HUES6 (cell line): ENCODE measurements around the gene AKR1C4.
"Not testable (repeated sequence)": the region's sequence is repeated elsewhere in the genome, so short reads cannot be mapped to it uniquely, and the experiment has no call there.

Experiments used
- H3K27ac ChIP-seq: 2 replicates; pipeline ENCODE4 v1.7.0; 2013; ENCODE audit warnings: low read depth, mild to moderate bottlenecking, low read length, inconsistent platforms
- H3K27me3 ChIP-seq: 2 replicates; pipeline ENCODE4 v1.6.1; 2013; ENCODE audit warnings: low read length; ENCODE audit not compliant: control insufficient read depth, insufficient read depth
- H3K36me3 ChIP-seq: 2 replicates; pipeline ENCODE4 v1.6.1; 2013; ENCODE audit warnings: low read length; ENCODE audit not compliant: control insufficient read depth, insufficient read depth
- H3K4me1 ChIP-seq: 2 replicates; pipeline ENCODE4 v1.6.1; 2013; ENCODE audit warnings: low read length; ENCODE audit not compliant: control insufficient read depth, insufficient read depth
- H3K4me3 ChIP-seq: 2 replicates; pipeline ENCODE4 v1.5.1; 2013; ENCODE audit warnings: low read depth, low read length
- H3K9ac ChIP-seq: one replicate; pipeline ENCODE4 v1.6.1; 2013; ENCODE audit warnings: mild to moderate bottlenecking, low read length
- H3K9me3 ChIP-seq: 2 replicates; pipeline ENCODE4 v1.6.1; 2013; ENCODE audit warnings: low read depth, low read length; ENCODE audit not compliant: control insufficient read depth, insufficient read depth

The AKR1C4 gene

GRCh38 chr10:5168897-5169420, 27.7 kb upstream of the AKR1C4 start:
- Histone ChIP-seq H3K27me3 (no peaks in the 10 kb centered on the region), H3K4me3 (no peak overlapping the region), H3K9me3 (peaks cover 39% of the 10 kb centered on the region), H3K27ac (no peak overlapping the region), H3K4me1 (no peaks in the 10 kb centered on the region), H3K36me3 (no peaks in the 10 kb centered on the region), H3K9ac (no peak overlapping the region)

- H3K4me3 ChIP-seq, H3K36me3 ChIP-seq: not testable (repeated sequence)
Measured at GRCh38 chr10:5175581-5175980, 21.1 kb upstream of the AKR1C4 start.

GRCh38 chr10:5180503-5180902, 16.1 kb upstream of the AKR1C4 start:
- H3K27me3 ChIP-seq, H3K9me3 ChIP-seq, H3K9ac ChIP-seq: not testable (repeated sequence)

More at GRCh38 chr10:5175581-5175980, 21.1 kb upstream of the AKR1C4 start:
- not testable (repeated sequence) for H3K4me1 ChIP-seq, H3K9ac ChIP-seq, H3K27me3 ChIP-seq, H3K27ac ChIP-seq, H3K9me3 ChIP-seq

GRCh38 chr10:5183923-5184322, 12.7 kb upstream of the AKR1C4 start:
- H3K4me1 ChIP-seq, result no peaks in the 10 kb centered on the region; the same call in 1 of the 2 replicates
- H3K9me3 ChIP-seq, result no peaks in the 10 kb centered on the region
- H3K9ac ChIP-seq, result no peak overlapping the region
- H3K27ac ChIP-seq, result no peak overlapping the region
- no peaks in the 10 kb centered on the region for H3K27me3 ChIP-seq
- no peak overlapping the region for H3K4me3 ChIP-seq
- no peaks in the 10 kb centered on the region for H3K36me3 ChIP-seq

More at GRCh38 chr10:5180503-5180902, 16.1 kb upstream of the AKR1C4 start:
- not testable (repeated sequence) for H3K36me3 ChIP-seq, H3K27ac ChIP-seq, H3K4me3 ChIP-seq, H3K4me1 ChIP-seq

GRCh38 chr10:5184987-5185775, 11.5 kb upstream of the AKR1C4 start, which contains the start of gene AKR1C8:
AKR1C8 (minus strand) TSS chr10:5185150; CDS start chr10:5185104, 46 bp downstream.
- no peak within 1 kb of the TSS for H3K27ac ChIP-seq
- no peaks in the 10 kb centered on the region for H3K9me3 ChIP-seq
- no peak within 1 kb of the TSS for H3K9ac ChIP-seq
- H3K4me1 ChIP-seq, result no peaks in the 10 kb centered on the region; the same call in 1 of the 2 replicates
- H3K27me3 ChIP-seq, result no peaks in the 10 kb centered on the region
- H3K4me3 ChIP-seq, result no peak within 1 kb of the TSS
- H3K36me3 ChIP-seq, result no peaks in the 10 kb centered on the region

- no peaks in the 10 kb centered on the region for H3K27me3 ChIP-seq
- H3K4me3 ChIP-seq, result no peak overlapping the region
- H3K27ac ChIP-seq, result no peak overlapping the region
- no peak overlapping the region for H3K9ac ChIP-seq
- no peaks in the 10 kb centered on the region for H3K9me3 ChIP-seq
- H3K4me1 ChIP-seq, result no peaks in the 10 kb centered on the region; the same call in 1 of the 2 replicates
- no peaks in the 10 kb centered on the region for H3K36me3 ChIP-seq
Measured at GRCh38 chr10:5187867-5188266, 8.8 kb upstream of the AKR1C4 start.

GRCh38 chr10:5188358-5188757, 8.3 kb upstream of the AKR1C4 start:
- Histone ChIP-seq H3K27me3 (no peaks in the 10 kb centered on the region), H3K9me3 (no peaks in the 10 kb centered on the region)

GRCh38 chr10:5194431-5194830, 2.2 kb upstream of the AKR1C4 start:
- H3K27ac ChIP-seq, result no peak overlapping the region
- no peaks in the 10 kb centered on the region for H3K9me3 ChIP-seq
- no peaks in the 10 kb centered on the region for H3K36me3 ChIP-seq
- H3K4me1 ChIP-seq, result no peaks in the 10 kb centered on the region
- H3K4me3 ChIP-seq, result no peak overlapping the region
- H3K9ac ChIP-seq, result no peak overlapping the region
- no peaks in the 10 kb centered on the region for H3K27me3 ChIP-seq

More at GRCh38 chr10:5188358-5188757, 8.3 kb upstream of the AKR1C4 start:
- Histone ChIP-seq H3K9ac (no peak overlapping the region), H3K27ac (no peak overlapping the region), H3K4me3 (no peak overlapping the region), H3K36me3 (no peaks in the 10 kb centered on the region), H3K4me1 (no peaks in the 10 kb centered on the region; the same call in 1 of the 2 replicates)

GRCh38 chr10:5195727-5196374, 786 bp upstream of the AKR1C4 start:
- Histone ChIP-seq H3K9me3 (no peaks in the 10 kb centered on the region), H3K4me1 (no peaks in the 10 kb centered on the region), H3K36me3 (no peaks in the 10 kb centered on the region), H3K4me3 (no peak overlapping the region), H3K27me3 (no peaks in the 10 kb centered on the region), H3K9ac (no peak overlapping the region), H3K27ac (no peak overlapping the region)

- Histone ChIP-seq H3K4me1 (no peaks in the 10 kb centered on the region), H3K4me3 (no peak overlapping the region), H3K36me3 (no peaks in the 10 kb centered on the region), H3K27me3 (no peaks in the 10 kb centered on the region), H3K27ac (no peak overlapping the region), H3K9ac (no peak overlapping the region), H3K9me3 (no peaks in the 10 kb centered on the region)
Measured at GRCh38 chr10:5198386-5198785, 1.7 kb downstream of the AKR1C4 start.

GRCh38 chr10:5199398-5199797, 2.8 kb downstream of the AKR1C4 start:
- H3K9me3 ChIP-seq, result peaks cover 2% of the 10 kb centered on the region; the same call in 1 of the 2 replicates
- no peak overlapping the region for H3K27ac ChIP-seq
- no peak overlapping the region for H3K9ac ChIP-seq
- no peaks in the 10 kb centered on the region for H3K4me1 ChIP-seq
- H3K36me3 ChIP-seq, result no peaks in the 10 kb centered on the region
- no peaks in the 10 kb centered on the region for H3K27me3 ChIP-seq
- H3K4me3 ChIP-seq, result no peak overlapping the region
